ENCODE data around the gene RIPOR3.
"Not testable (repeated sequence)": the region's sequence is repeated elsewhere in the genome, so short reads cannot be mapped to it uniquely, and the experiment has no call there.

RIPOR3 gene

DNA sequence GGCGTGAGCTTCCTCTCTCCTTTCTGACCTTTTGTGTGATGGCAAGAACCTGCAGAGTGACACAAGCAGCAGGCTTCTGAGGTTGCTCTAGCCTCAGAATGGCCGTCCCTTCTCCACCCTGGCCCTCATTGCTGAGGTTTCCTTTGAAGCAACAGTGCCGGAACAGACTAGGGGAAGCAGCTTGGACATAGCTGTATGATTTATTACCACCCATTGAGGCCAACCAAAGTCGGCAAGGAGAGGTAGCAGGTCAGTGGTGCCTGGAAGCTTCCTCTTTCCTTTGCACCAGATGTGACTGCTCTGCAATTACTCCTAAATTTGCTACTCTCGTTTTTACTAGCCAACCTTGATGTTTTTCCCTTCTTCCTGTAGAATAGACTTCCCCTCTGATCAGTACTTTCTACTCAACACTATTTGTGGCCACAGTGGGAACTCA lies 149.7 kb downstream of the RIPOR3 start:
- DNase-seq, result no peak

DNA sequence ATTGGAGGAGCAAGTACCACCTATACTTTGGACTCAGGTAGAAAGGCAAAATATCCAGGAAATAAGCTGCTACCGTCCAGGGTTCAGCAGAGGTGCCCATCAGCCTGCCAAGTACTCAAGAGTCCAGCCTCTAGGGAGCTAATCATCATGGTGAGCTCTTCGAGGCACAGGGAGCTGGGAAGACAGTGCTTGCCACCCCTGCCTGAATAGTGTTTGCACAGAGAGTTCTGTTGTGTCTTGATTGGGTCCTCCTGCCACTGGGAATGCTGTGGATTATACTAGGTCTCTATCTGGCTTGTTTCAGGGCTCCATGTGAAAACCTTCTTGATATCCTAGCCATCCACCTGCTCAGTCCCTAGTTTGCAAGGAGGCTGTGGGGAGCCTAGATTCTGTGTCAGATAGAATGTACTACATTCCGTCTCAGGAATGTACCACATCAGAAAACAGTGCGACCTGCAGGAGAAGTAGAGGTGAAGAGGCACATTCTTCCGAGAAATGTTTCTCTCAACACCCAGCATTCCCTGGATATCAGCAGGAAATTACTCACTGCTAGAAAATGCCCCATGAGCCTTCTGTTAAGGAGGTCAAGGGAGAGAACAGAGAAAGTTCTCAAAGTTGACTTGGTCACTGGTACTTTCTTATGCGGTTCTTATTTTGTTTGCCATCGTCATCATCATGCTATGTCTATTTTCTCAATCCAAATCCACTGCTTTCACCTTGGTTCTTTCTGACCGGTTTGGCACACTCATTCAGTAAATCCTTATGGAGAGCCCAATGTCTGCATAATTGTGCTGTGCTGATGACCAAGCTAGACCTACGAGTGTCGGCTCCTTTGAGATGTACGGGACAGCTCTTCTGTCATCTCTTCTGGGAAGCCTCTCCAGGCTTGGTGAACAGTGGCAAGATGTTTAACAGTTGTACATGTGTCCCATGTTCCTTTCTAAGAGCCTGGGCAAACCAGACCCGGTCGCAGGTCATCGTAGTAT lies 150.4 kb downstream of the RIPOR3 start:
- no peak for DNase-seq

DNA sequence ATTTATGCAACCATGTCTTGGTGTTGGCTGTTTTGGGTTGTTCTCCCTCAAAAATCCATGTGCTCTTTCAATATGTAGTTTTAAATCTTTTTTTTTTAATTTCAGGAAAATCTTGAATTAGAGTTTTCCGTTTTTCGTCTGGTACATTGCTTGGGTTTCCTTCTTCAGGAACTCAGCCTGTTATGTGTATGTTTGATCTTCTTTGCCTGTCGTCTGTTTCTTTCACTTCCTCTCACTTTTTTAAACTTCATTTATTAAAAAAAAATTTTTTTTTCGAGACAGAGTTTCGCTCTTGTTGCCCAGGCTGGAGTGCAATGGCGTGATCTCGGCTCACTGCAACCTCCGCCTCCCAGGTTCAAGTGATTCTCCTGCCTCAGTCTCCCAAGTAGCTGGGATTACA lies 151.5 kb downstream of the RIPOR3 start:
- not testable (repeated sequence) for DNase-seq

DNA sequence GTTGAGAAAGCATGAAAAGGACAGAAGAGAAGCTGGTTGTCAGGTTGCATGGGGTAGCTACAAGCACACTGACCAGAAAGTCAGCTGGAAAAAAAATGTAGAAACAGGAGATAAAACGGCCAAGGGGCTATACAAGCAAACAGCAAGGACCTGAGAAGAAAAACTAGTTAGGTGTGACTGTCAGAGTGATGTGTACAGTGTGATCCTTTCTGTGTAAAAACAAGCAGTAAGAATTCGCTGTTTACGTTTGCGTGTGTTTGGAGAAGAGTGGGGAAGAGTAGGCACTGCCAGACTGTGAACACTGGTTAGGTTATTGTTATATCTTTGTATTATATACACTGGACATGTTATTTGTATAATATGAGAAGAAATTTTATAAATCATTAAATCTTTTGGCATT lies 153.1 kb downstream of the RIPOR3 start:
- no peak for DNase-seq

DNA sequence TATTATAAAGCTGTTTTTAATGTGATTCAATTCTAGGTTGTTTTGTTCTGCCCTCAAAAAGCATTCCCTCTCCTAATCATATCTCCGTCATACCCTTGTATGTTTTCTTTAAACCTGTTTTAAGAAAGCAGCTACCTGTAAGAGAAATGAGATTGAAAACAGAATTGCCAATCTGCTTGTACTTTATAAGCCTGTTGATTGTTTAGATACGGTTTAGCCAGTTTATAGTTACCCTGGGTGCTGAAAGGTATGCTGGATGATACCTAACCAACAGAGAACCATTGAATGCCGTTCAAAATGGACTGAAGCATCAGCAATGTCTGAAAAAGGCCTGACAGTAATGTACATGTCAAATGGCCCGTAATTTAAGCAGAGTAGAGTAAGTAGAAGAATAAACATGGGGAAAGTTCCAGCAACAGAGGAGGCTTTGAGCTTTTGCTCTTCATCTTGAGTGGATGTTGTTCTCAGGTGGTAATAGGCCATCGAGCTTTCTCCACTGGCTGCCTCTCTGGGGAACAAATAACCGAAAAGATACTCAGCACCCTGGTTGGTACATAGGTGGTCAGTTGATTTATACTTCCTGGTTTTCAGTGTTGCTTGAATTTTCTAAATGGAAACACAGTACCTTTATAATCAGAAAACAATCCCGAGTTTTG lies 153.7 kb downstream of the RIPOR3 start:
- DNase-seq, result no peak

DNA sequence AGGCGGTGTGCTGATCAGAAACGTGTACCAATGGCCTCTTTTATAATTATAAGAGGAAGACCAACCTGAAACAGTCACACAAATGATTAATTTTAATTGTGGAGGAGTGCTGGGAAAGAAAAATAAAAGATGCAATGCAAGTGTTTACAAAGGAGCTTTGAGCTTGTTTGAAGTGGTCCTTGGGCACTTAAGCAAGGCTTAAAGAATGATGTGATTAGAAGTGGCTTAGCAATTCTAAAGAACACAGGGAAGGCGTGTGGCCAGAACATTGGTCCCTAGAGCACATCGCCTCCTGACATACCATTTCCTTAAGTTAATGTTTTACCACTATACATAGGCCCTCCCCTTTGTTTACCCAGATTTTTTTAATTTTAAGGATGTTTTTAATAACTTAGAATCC lies 155.0 kb downstream of the RIPOR3 start:
- no peak for DNase-seq
